HG03442 (cell line): ENCODE measurements around the gene OR52I2.

Source experiments
- ATAC-seq: cut with Tn5 transposase; IDR thresholded peaks from one replicate; pipeline ENCODE4 v1.9.1; 2021; ENCODE audit warnings: mild to moderate bottlenecking, moderate library complexity; ENCODE audit not compliant: unreplicated experiment

OR52I2 gene

DNA sequence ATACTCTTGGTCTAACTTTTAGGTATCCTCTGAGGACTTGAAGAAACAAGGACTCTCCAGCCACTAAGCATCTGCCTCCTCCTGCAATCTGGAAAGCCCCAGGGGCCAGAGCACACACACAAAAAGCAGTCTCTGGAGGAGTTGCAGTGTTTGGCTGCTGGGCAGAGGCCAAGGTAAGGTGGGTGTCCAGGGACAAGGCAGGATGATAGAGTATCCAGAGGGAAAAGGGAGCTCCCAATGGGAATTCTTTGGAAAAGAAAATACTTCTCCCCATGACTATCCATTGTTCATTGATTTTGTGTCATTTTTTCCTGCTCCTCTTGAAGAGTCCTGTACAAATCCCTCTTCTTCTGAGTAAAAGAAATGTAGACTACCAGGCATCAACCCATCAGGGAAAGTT is at the start of gene OR52I2:
Gene OR52I2 (plus strand): TSS at position 301 of the 400 bp plus-strand sequence.
- no peak for ATAC-seq

DNA sequence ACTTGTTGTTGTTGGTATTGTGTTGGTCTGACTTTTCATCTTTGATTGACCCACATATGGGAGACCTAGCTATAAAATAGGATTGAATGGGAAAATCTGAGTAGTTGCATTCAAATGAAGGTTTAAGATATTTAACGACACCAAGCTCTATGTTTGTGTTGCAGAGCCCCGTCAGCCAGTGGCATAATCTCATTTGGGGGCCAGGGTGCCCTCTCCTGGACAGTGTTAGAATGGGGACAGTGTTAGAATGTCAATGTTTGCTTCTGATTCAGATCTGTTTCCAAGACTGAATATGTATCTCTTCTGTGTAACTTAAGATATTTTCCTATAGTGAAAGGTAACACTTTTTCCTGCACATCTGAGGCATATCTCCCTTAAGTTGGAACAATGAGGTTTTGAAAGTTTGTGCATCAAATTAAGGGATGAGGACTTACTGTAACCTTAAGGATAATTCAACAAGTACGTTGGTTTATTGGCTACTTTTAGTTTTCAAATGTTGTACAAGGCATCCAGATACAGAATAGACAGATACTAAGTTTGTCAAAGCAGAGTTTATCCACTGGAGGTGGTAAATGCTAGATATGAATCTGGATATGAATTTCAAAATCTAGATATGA is 41.8 kb upstream of the OR52I2 start:
- ATAC-seq, result peak; percentile 68

DNA sequence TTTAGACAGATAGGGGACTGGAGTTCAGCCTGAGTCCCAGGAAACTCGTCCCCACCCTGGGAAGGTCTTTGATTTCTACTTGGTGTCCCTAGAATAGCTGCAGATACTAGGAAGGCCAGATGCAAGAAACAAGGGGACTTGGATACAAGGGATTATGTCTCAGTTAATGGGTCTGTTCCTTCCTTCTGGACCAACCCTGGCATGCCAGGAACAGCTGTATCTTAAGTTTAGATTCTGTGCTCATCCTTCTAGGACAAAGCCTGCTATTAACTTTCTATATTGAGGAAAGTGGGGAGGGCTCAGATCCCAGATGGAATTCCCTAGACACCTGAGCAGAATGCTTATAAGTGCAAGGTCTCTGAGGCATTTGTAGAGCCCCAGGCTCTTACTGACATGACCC is 40.5 kb upstream of the OR52I2 start:
- ATAC-seq, result no peak

DNA sequence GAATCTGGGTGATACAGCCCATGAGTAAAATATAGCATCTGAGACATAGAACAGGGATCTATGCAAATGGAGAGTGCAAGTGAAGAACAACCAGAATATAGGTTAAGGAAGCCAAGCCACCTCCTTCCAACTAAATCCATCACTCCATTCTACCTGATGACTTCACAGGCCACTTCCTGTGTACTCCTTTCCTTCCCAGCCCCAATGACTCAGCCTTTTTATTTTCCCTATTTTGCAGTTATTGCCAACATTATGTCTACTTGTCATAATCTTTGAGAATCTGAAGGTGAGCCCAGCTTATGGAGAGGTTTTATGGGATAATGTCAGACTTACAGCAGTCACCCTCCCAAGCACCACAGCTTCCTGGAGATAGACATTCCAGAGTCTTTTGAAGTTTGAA is 38.0 kb upstream of the OR52I2 start:
- ATAC-seq, result no peak

GRCh38 chr11:4544891-4545290 is 36.7 kb upstream of the OR52I2 start, which contains the start of gene OR52M1:
Gene OR52M1, plus strand, starts transcription at chr11:4545191. Its CDS starts 0 bp downstream, at chr11:4545191.
- ATAC-seq, result no peak

DNA sequence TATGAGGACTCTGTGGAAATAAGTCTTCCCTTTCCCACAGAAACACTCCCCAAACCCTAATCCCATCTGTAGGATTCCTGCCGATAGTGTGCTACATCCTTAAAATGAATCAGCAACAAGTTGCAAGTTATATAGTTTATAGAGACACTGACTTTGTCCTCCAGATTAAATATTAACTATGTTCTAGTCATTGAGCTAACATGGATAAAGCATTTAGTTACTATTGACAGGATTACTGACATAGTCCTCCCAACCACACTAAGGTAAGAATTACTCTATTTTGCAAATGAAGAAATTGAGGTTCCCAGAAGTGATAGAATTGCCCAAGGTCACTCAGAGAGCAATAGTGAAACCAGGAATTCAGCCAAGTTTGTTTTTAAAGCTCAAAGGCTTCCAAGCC is 34.7 kb upstream of the OR52I2 start:
- ATAC-seq, result no peak

GRCh38 chr11:4547416-4547815 is 34.1 kb upstream of the OR52I2 start:
- no peak for ATAC-seq

DNA sequence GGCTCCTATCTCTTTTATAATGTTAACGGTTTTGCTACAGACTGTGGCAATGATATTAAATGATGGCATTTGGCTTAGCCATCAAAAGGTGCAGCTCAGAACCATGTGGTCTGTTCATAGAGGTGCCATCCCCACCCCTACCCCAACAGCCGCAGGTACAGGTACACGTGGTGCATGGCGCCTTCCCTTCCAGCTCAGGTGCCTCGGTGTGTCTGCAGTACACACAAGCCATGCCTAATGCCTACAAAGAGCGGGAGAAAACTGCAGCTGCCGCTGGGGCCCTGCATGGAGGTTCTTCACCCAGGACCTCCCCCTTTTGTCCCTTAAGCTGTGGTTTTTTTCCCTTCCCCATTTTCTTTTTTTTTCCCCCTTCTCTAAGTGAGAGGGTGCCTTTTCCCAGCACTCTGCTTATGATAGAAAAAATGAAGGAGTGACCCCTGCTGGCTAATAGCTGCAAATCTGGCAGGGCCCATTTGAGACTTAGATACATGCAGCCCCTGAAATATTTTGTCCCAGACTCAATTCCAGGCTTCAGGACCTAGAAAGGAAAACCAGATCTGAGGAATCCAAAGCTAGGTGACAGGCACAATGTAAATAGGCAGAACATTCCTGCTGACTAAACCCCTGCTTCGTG is 30.1 kb upstream of the OR52I2 start:
- ATAC-seq, result no peak

GRCh38 chr11:4559527-4560440 is 21.8 kb upstream of the OR52I2 start:
- no peak for ATAC-seq

GRCh38 chr11:4560467-4560866 is 21.1 kb upstream of the OR52I2 start:
- no peak for ATAC-seq

- no peak for ATAC-seq
Observed at GRCh38 chr11:4565371-4565770, 16.2 kb upstream of the OR52I2 start.

GRCh38 chr11:4569075-4569474 is 12.5 kb upstream of the OR52I2 start:
- ATAC-seq, result no peak

DNA sequence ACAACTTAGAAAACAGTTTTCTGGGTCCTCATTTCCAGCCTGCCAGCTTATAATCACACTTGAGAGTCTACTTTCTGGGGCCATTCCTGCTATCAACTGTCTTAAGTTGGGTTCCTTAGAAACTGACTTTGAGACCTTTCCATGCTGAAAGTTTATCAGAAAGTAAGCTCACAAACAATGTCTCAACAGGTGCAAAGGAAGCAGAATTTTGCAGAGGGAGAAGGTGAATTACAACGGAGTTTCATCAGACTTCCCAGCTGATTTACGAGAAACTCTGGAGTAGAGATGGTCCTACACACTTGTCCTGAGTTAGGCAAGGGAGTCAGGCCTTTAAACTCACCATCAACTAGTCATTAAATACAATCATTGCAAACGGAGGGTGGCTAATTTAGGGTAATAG is 4.7 kb upstream of the OR52I2 start:
- no peak for ATAC-seq

GRCh38 chr11:4577761-4578160 is 3.8 kb upstream of the OR52I2 start:
- no peak for ATAC-seq

GRCh38 chr11:4578624-4579023 is 2.9 kb upstream of the OR52I2 start:
- no peak for ATAC-seq

GRCh38 chr11:4580124-4580523 is 1.4 kb upstream of the OR52I2 start:
- no peak for ATAC-seq

DNA sequence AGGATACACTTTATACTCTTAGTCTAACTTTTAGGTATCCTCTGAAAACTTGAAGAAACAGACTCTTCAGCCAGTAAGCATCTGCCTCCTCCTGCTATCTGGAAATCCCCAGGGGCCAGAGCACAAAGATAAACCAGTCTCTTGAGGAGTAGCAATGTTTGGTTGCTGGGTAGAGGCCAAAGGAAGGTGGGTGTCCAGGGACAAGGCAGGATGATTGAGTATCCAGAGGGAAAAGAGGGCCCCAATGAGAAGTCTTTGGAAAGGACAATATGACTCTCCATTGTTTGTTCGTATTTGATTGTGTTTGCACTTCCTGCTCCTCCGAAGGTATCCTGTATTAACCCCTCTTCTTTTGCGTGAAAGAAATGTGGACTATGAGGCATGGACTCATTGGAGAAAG is 7.5 kb downstream of the OR52I2 start:
- ATAC-seq, result no peak

GRCh38 chr11:4593739-4594138 is 12.2 kb downstream of the OR52I2 start, which contains the start of gene OR52I1:
Gene OR52I1, plus strand, starts transcription at chr11:4594039. Its CDS starts 0 bp downstream, at chr11:4594039.
- no peak for ATAC-seq

GRCh38 chr11:4605057-4605456 is 23.5 kb downstream of the OR52I2 start:
- ATAC-seq, result no peak

DNA sequence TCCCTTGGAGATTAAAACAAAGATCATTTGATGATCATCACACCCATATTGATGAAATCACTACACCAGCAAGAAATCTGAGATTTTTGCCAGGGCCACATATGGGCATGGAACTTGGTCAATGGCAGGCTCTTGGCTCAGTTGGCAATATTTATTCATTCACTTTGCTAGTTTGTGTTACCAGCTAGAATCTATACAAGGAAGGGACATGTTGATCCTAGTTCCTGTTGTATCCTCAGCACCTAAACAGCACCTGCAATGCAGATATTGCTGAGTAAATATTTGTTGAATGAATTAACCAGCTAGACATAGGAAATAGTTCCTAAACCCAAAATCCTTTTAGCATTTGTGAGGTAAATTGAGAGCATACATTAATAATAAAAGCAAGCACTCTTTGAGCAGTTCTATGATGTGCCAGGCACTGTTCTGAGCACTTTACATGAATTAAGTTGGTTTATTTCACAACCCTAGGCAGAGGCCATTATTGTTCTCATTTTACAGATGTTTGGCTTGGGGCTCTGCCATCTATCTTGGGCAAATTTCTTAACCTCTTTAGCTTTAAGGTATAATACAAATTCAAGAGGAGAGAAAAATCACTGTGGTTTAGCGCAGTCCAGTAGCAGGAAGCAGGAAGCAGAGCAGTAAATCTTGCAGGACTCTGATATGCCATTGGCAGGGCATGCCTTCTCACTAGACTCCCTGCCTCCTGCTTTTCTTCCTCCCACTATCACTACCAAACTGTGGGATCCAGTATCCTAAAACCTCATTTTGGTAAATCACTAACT is 24.9 kb downstream of the OR52I2 start:
- ATAC-seq, result no peak

DNA sequence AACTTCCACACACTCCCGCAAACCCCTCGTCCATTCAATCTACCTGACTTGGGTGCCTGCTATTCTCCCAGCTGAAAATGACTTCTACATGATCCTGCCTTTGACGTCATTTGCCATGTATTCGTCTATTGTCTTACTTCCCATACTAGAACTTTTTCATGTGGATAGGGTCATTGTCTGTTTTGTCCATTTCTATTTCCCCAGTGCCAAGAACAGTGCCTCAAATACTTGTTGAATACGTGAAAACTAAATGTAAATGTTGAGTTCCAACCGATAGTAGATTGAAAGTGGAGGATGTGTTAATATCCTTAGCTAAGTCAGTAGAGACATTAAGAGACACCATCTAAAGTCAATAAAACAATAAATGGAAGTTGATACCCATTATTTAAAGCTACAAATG is 25.6 kb downstream of the OR52I2 start:
- no peak for ATAC-seq
